ENCODE results near the gene SH2D3C.
A peak's percentile ranks its signal among the peaks of the same experiment; 100 is the strongest.

Gene SH2D3C

GRCh38 chr9:127714951-127715469 lies 63.5 kb downstream of the SH2D3C start:
- no peak for DNase-seq

GRCh38 chr9:127714020-127714750 lies 64.3 kb downstream of the SH2D3C start:
- no peak for DNase-seq

GRCh38 chr9:127712867-127713266 lies 65.6 kb downstream of the SH2D3C start:
- no peak for DNase-seq

- no peak for DNase-seq
Observed at GRCh38 chr9:127712371-127712770, 66.1 kb downstream of the SH2D3C start.

- no peak for DNase-seq
Observed at GRCh38 chr9:127711831-127712274, 66.6 kb downstream of the SH2D3C start.

GRCh38 chr9:127711226-127711701 lies 67.2 kb downstream of the SH2D3C start:
- no peak for DNase-seq

- DNase-seq = no peak
Observed at GRCh38 chr9:127710204-127710783, 68.2 kb downstream of the SH2D3C start.

- no peak for DNase-seq
Observed at GRCh38 chr9:127708952-127709587, 69.4 kb downstream of the SH2D3C start.

- DNase-seq = no peak
Observed at GRCh38 chr9:127707766-127708165, 70.7 kb downstream of the SH2D3C start.

- DNase-seq = no peak
Observed at GRCh38 chr9:127706836-127707241, 71.6 kb downstream of the SH2D3C start, which contains the start of gene CFAP157. CFAP157 (plus strand) TSS chr9:127706988; CDS start chr9:127707032, 44 bp downstream.

- no peak for DNase-seq
Observed at GRCh38 chr9:127705577-127706379, 72.7 kb downstream of the SH2D3C start.

- no peak for DNase-seq
Observed at GRCh38 chr9:127703289-127703946, 75.0 kb downstream of the SH2D3C start.

- no peak for DNase-seq
Observed at GRCh38 chr9:127700594-127701255, 77.7 kb downstream of the SH2D3C start.

- DNase-seq = peak in 1 of 2 donors; percentile 40
Observed at GRCh38 chr9:127700140-127700539, 78.3 kb downstream of the SH2D3C start.

GRCh38 chr9:127698985-127699670 lies 79.3 kb downstream of the SH2D3C start:
- DNase-seq = peak; percentile 95

- DNase-seq = no peak
Observed at GRCh38 chr9:127698386-127698785, 80.1 kb downstream of the SH2D3C start.

- no peak for DNase-seq
Observed at GRCh38 chr9:127697575-127697974, 80.9 kb downstream of the SH2D3C start.

GRCh38 chr9:127694890-127695720 lies 83.4 kb downstream of the SH2D3C start:
- no peak for DNase-seq

GRCh38 chr9:127693697-127694096 lies 84.8 kb downstream of the SH2D3C start:
- no peak for DNase-seq

GRCh38 chr9:127693143-127693542 lies 85.3 kb downstream of the SH2D3C start:
- peak in 1 of 2 donors; percentile 45 for DNase-seq
